SHP77 (cell line): ENCODE results near the gene TUBG2.
"Not testable (repeated sequence)": the region's sequence is repeated elsewhere in the genome, so short reads cannot be mapped to it uniquely, and the experiment has no call there.

Experiments
- DNase-seq, 2 experiments: peaks; one replicate each; lab custom pipeline; 2025; lab: John Stamatoyannopoulos, UW

TUBG2 gene

GRCh38 chr17:42653179-42654124 is 5.6 kb upstream of the TUBG2 start:
- no peak for DNase-seq

- DNase-seq = no peak
Observed at GRCh38 chr17:42655528-42655927, 3.6 kb upstream of the TUBG2 start.

- no peak for DNase-seq
Observed at GRCh38 chr17:42657824-42658588, 1.1 kb upstream of the TUBG2 start.

- DNase-seq = not testable (repeated sequence)
Observed at GRCh38 chr17:42659932-42660274, 819 bp downstream of the TUBG2 start.

GRCh38 chr17:42660692-42661345 is 1.7 kb downstream of the TUBG2 start:
- DNase-seq = no peak

- DNase-seq = no peak
Observed at GRCh38 chr17:42665581-42666001, 6.5 kb downstream of the TUBG2 start.

- DNase-seq = not testable (repeated sequence)
Observed at GRCh38 chr17:42666126-42666525, 7.0 kb downstream of the TUBG2 start.

GRCh38 chr17:42667088-42667951 is 8.2 kb downstream of the TUBG2 start:
- DNase-seq = peak in 1 of 2 experiments; percentile 17

- DNase-seq = no peak
Observed at GRCh38 chr17:42669705-42669976, 10.6 kb downstream of the TUBG2 start.

- no peak for DNase-seq
Observed at GRCh38 chr17:42669977-42670788, 11.1 kb downstream of the TUBG2 start.

GRCh38 chr17:42670789-42671657 is 11.9 kb downstream of the TUBG2 start:
- DNase-seq = no peak

GRCh38 chr17:42672038-42672437 is 13.0 kb downstream of the TUBG2 start:
- no peak for DNase-seq

- no peak for DNase-seq
Observed at GRCh38 chr17:42673266-42673884, 14.3 kb downstream of the TUBG2 start.

- no peak for DNase-seq
Observed at GRCh38 chr17:42673885-42674754, 15.0 kb downstream of the TUBG2 start.

- DNase-seq = peak; percentile 72 to 73
Observed at GRCh38 chr17:42674755-42675347, 15.8 kb downstream of the TUBG2 start.

GRCh38 chr17:42675348-42675964 is 16.4 kb downstream of the TUBG2 start:
- DNase-seq = peak; percentile 70 to 73

- no peak for DNase-seq
Observed at GRCh38 chr17:42675965-42676423, 16.9 kb downstream of the TUBG2 start.
